ENCODE data around the gene TBX10. TPM values are rescaled to one million over a fixed set of nuclear protein-coding genes. Genes with fewer than 3 reads are reported as not detected.

Gene TBX10
- total and polyA plus RNA-seq, 4 donors = 0.12 to 0.43 TPM; not detected in 2

- no peak for DNase-seq (ENCODE audit: low spot score)
- H3K27ac ChIP-seq (ENCODE audit: low read depth in 1 of 2, low read length in 2 of 2) = no peak overlapping the region
- no peak overlapping the region for H3K9ac ChIP-seq (ENCODE audit: low read depth in 1 of 2, low read length in 2 of 2)
- H3K4me3 ChIP-seq (ENCODE audit: low read depth in 1 of 3, low read length in 3 of 3) = no peak overlapping the region
- H3K4me1 ChIP-seq (ENCODE audit: control insufficient read depth in 4 of 4, insufficient read depth in 4 of 4, low read length in 3 of 4) = peaks cover 0 to 3% (median under 1%) of the 10 kb centered on the region in 4 donors
- WGBS = 94% methylated on average over 22 of the region's 22 CpGs
- H3K36me3 ChIP-seq (ENCODE audit: control insufficient read depth in 4 of 4, insufficient read depth in 3 of 4, low read depth in 1 of 4, low read length in 3 of 4) = no peaks in the 10 kb centered on the region
- H3K9me3 ChIP-seq (ENCODE audit: control insufficient read depth in 4 of 4, low read length in 3 of 4) = no peaks in the 10 kb centered on the region
- no peak for TF ChIP-seq RXRA (IDR thresholded peaks at IDR 0.05)
- no peak for TF ChIP-seq FOXA1 (IDR thresholded peaks at IDR 0.05)
- TF ChIP-seq, protein P1, sequence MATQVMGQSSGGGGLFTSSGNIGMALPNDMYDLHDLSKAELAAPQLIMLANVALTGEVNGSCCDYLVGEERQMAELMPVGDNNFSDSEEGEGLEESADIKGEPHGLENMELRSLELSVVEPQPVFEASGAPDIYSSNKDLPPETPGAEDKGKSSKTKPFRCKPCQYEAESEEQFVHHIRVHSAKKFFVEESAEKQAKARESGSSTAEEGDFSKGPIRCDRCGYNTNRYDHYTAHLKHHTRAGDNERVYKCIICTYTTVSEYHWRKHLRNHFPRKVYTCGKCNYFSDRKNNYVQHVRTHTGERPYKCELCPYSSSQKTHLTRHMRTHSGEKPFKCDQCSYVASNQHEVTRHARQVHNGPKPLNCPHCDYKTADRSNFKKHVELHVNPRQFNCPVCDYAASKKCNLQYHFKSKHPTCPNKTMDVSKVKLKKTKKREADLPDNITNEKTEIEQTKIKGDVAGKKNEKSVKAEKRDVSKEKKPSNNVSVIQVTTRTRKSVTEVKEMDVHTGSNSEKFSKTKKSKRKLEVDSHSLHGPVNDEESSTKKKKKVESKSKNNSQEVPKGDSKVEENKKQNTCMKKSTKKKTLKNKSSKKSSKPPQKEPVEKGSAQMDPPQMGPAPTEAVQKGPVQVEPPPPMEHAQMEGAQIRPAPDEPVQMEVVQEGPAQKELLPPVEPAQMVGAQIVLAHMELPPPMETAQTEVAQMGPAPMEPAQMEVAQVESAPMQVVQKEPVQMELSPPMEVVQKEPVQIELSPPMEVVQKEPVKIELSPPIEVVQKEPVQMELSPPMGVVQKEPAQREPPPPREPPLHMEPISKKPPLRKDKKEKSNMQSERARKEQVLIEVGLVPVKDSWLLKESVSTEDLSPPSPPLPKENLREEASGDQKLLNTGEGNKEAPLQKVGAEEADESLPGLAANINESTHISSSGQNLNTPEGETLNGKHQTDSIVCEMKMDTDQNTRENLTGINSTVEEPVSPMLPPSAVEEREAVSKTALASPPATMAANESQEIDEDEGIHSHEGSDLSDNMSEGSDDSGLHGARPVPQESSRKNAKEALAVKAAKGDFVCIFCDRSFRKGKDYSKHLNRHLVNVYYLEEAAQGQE (IDR thresholded peaks at IDR 0.05) = no peak
- no peak for TF ChIP-seq JUND (IDR thresholded peaks at IDR 0.05)
- no peak for TF ChIP-seq EGR1 (IDR thresholded peaks at IDR 0.05; ENCODE audit: low read depth in 2 of 2)
- TF ChIP-seq, protein P2, sequence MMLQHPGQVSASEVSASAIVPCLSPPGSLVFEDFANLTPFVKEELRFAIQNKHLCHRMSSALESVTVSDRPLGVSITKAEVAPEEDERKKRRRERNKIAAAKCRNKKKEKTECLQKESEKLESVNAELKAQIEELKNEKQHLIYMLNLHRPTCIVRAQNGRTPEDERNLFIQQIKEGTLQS (IDR thresholded peaks at IDR 0.05) = no peak
- no peak for TF ChIP-seq HNF4G (IDR thresholded peaks at IDR 0.05)
- TF ChIP-seq NR2F2 (IDR thresholded peaks at IDR 0.05) = no peak
- TF ChIP-seq, protein P3, sequence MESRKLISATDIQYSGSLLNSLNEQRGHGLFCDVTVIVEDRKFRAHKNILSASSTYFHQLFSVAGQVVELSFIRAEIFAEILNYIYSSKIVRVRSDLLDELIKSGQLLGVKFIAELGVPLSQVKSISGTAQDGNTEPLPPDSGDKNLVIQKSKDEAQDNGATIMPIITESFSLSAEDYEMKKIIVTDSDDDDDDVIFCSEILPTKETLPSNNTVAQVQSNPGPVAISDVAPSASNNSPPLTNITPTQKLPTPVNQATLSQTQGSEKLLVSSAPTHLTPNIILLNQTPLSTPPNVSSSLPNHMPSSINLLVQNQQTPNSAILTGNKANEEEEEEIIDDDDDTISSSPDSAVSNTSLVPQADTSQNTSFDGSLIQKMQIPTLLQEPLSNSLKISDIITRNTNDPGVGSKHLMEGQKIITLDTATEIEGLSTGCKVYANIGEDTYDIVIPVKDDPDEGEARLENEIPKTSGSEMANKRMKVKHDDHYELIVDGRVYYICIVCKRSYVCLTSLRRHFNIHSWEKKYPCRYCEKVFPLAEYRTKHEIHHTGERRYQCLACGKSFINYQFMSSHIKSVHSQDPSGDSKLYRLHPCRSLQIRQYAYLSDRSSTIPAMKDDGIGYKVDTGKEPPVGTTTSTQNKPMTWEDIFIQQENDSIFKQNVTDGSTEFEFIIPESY (IDR thresholded peaks at IDR 0.05) = no peak
- TF ChIP-seq, protein P4, sequence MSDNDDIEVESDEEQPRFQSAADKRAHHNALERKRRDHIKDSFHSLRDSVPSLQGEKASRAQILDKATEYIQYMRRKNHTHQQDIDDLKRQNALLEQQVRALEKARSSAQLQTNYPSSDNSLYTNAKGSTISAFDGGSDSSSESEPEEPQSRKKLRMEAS (IDR thresholded peaks at IDR 0.05) = no peak
- no peak for TF ChIP-seq FOXA2 (IDR thresholded peaks at IDR 0.05)
- TF ChIP-seq HNF4A (conservative IDR thresholded peaks at IDR 0.05) = no peak
- no peak for TF ChIP-seq SP1 (IDR thresholded peaks at IDR 0.05)
- no peaks in the 10 kb centered on the region for H3K27me3 ChIP-seq (ENCODE audit: control insufficient read depth in 4 of 4, insufficient read depth in 4 of 4, low read length in 3 of 4)
These were observed 24.1 kb upstream of the TBX10 start for GRCh38 chr11:67663532-67664212.

DNA sequence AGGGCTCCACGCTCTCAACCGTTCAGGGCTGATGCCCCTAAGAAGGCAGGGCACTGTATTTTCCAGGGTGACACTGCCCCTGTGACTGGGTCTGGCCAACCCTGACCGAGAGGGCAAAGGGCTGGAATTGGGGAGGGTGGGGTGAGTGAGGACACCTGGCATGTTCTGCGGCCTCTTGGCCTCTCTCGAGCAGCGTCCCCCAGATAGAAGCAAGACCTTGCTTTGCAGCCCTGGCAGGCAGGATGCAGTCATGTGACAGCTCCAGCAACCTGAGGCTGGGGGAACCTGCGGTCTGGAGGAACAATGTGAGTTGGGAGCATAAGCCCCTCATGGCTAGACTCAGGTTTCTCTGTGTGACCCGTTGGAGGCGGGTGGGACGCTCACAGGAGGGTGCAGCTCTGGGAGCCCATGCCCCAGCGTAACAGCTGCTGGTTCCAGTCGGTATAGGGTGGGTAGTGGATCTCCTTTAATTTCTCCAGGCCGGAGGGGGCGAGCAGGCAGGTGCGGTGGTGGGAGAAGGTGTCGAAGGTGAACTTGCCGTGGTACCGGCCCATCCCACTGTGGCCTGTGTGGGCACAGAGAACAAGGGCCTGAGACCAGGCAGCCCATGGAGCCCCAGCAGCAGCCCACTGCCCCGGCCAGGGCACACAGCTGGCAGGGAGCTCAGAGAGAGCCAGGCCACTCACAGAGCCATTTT lies 23.4 kb upstream of the TBX10 start:
- no peak overlapping the region for H3K4me3 ChIP-seq (ENCODE audit: low read depth in 1 of 3, low read length in 3 of 3)
- no peak overlapping the region for H3K27ac ChIP-seq (ENCODE audit: low read depth in 1 of 2, low read length in 2 of 2)
- WGBS = 77% methylated on average over 19 of the region's 19 CpGs
- no peak overlapping the region for H3K9ac ChIP-seq (ENCODE audit: low read depth in 1 of 2, low read length in 2 of 2)
- H3K27me3 ChIP-seq (ENCODE audit: control insufficient read depth in 4 of 4, insufficient read depth in 4 of 4, low read length in 3 of 4) = no peaks in the 10 kb centered on the region
- peak; percentile 35 to 40 for TF ChIP-seq HNF4A (conservative IDR thresholded peaks at IDR 0.05)
- TF ChIP-seq, protein P3 (IDR thresholded peaks at IDR 0.05) = no peak
- H3K9me3 ChIP-seq (ENCODE audit: control insufficient read depth in 4 of 4, low read length in 3 of 4) = no peaks in the 10 kb centered on the region
- H3K36me3 ChIP-seq (ENCODE audit: control insufficient read depth in 4 of 4, insufficient read depth in 3 of 4, low read depth in 1 of 4, low read length in 3 of 4) = no peaks in the 10 kb centered on the region
- DNase-seq (ENCODE audit: low spot score) = no peak
- peaks cover 0 to 3% (median under 1%) of the 10 kb centered on the region in 4 donors for H3K4me1 ChIP-seq (ENCODE audit: control insufficient read depth in 4 of 4, insufficient read depth in 4 of 4, low read length in 3 of 4)
